H9 (cell line): ENCODE results near the gene HLTF. TPM values are rescaled to one million over a fixed set of nuclear protein-coding genes. Genes with fewer than 3 reads are reported as not detected.
A peak's percentile ranks its signal among the peaks of the same experiment; 100 is the strongest.

Source experiments
- DNase-seq: peaks from one replicate; pipeline ENCODE4 v3.0.0-alpha.2; 2017
- H2AFZ ChIP-seq: one replicate; pipeline ENCODE4 v1.6.1; 2013; ENCODE audit warnings: mild to moderate bottlenecking, low read length, control low read depth, moderate library complexity
- H2AK5ac ChIP-seq: 2 replicates; pipeline ENCODE4 v1.6.1; 2013; ENCODE audit warnings: low read length, control low read depth, mixed read lengths; ENCODE audit not compliant: insufficient read length
- H2BK120ac ChIP-seq: one replicate; pipeline ENCODE4 v1.6.1; 2013; ENCODE audit warnings: low read depth, mild to moderate bottlenecking, low read length, control low read depth, inconsistent platforms; ENCODE audit not compliant: poor library complexity, severe bottlenecking
- H2BK12ac ChIP-seq: 2 replicates; pipeline ENCODE4 v1.6.1; 2013; ENCODE audit warnings: low read length, control low read depth, mixed read lengths, low read depth; ENCODE audit not compliant: insufficient read length
- H2BK15ac ChIP-seq: 2 replicates; pipeline ENCODE4 v1.6.1; 2013; ENCODE audit warnings: low read depth, low read length, control low read depth
- H2BK20ac ChIP-seq: one replicate; pipeline ENCODE4 v1.6.1; 2013; ENCODE audit warnings: low read depth, mild to moderate bottlenecking, low read length, control low read depth, inconsistent platforms; ENCODE audit not compliant: poor library complexity, severe bottlenecking
- H2BK5ac ChIP-seq: 2 replicates; pipeline ENCODE4 v1.6.1; 2013; ENCODE audit warnings: low read length, control low read depth, mixed read lengths; ENCODE audit not compliant: insufficient read length
- H3K14ac ChIP-seq: 2 replicates; pipeline ENCODE4 v1.6.1; 2013; ENCODE audit warnings: low read length, control low read depth; ENCODE audit not compliant: insufficient read depth
- H3K18ac ChIP-seq: 2 replicates; pipeline ENCODE4 v1.6.1; 2013; ENCODE audit warnings: low read depth, mild to moderate bottlenecking, mixed read lengths, low read length, control low read depth; ENCODE audit not compliant: insufficient read length
- H3K23ac ChIP-seq: 2 replicates; pipeline ENCODE4 v1.6.1; 2013; ENCODE audit warnings: low read length, control low read depth, mixed read lengths, low read depth; ENCODE audit not compliant: insufficient read length
- H3K23me2 ChIP-seq: 2 replicates; pipeline ENCODE4 v1.6.1; 2013; ENCODE audit warnings: low read depth, mild to moderate bottlenecking, mixed read lengths, low read length, control low read depth; ENCODE audit not compliant: insufficient read length, poor library complexity, severe bottlenecking
- H3K27ac ChIP-seq: 2 replicates; pipeline ENCODE4 v1.5.1; 2013; ENCODE audit warnings: low read length, control low read depth, mixed read lengths, low read depth; ENCODE audit not compliant: insufficient read length
- H3K27me3 ChIP-seq: 2 replicates; pipeline ENCODE4 v1.6.1; 2013; ENCODE audit warnings: low read length, control low read depth, inconsistent platforms; ENCODE audit not compliant: insufficient read depth
- H3K4ac ChIP-seq: 2 replicates; pipeline ENCODE4 v1.6.1; 2013; ENCODE audit warnings: low read depth, mild to moderate bottlenecking, control low read depth, inconsistent platforms, low read length, moderate library complexity
- H3K4me1 ChIP-seq: 2 replicates; pipeline ENCODE4 v1.6.1; 2013; ENCODE audit warnings: low read length, control low read depth, inconsistent platforms; ENCODE audit not compliant: insufficient read depth
- H3K4me2 ChIP-seq: 2 replicates; pipeline ENCODE4 v1.6.1; 2013; ENCODE audit warnings: low read length, control low read depth, mixed read lengths; ENCODE audit not compliant: insufficient read length, insufficient read depth
- H3K56ac ChIP-seq: 2 replicates; pipeline ENCODE4 v1.6.1; 2013; ENCODE audit warnings: low read depth, mild to moderate bottlenecking, mixed read lengths, low read length, control low read depth; ENCODE audit not compliant: insufficient read length
- H3K79me1 ChIP-seq: 2 replicates; pipeline ENCODE4 v1.6.1; 2013; ENCODE audit warnings: low read depth, mild to moderate bottlenecking, moderate library complexity, low read length, control low read depth, inconsistent platforms; ENCODE audit not compliant: insufficient read depth, poor library complexity, severe bottlenecking
- H3K79me2 ChIP-seq: 2 replicates; pipeline ENCODE4 v1.6.1; 2013; ENCODE audit warnings: low read length, control low read depth, inconsistent platforms; ENCODE audit not compliant: insufficient read depth
- H3K9ac ChIP-seq: 2 replicates; pipeline ENCODE4 v1.6.1; 2013; ENCODE audit warnings: low read length, control low read depth, mixed read lengths; ENCODE audit not compliant: insufficient read length; ENCODE audit errors: extremely low read depth
- H3K9me3 ChIP-seq: one replicate; pipeline ENCODE4 v1.6.1; 2013; ENCODE audit warnings: low read depth, low read length, inconsistent platforms; ENCODE audit not compliant: control insufficient read depth
- H3T11ph ChIP-seq: one replicate; pipeline ENCODE4 v1.6.1; 2013; ENCODE audit warnings: mild to moderate bottlenecking, low read length, control low read depth, inconsistent platforms
- H4K20me1 ChIP-seq: one replicate; pipeline ENCODE4 v1.6.1; 2013; ENCODE audit not compliant: control insufficient read depth, insufficient read length, insufficient read depth
- H4K5ac ChIP-seq: 2 replicates; pipeline ENCODE4 v1.6.1; 2013; ENCODE audit warnings: low read depth, mild to moderate bottlenecking, mixed read lengths, low read length, control low read depth; ENCODE audit not compliant: insufficient read length
- H4K8ac ChIP-seq: replicated peaks from 2 replicates; pipeline ENCODE4 v1.6.1; 2013; ENCODE audit warnings: low read length, control low read depth, mixed read lengths, low read depth; ENCODE audit not compliant: insufficient read length
- H4K91ac ChIP-seq: 2 replicates; pipeline ENCODE4 v1.6.1; 2013; ENCODE audit warnings: low read depth, mild to moderate bottlenecking, moderate library complexity, mixed read lengths, low read length, control low read depth; ENCODE audit not compliant: insufficient read length
- H3K27ac Mint-ChIP-seq, 3 experiments: 2 replicates in 2 of 3; 3 replicates in 1 of 3; pipeline ENCODE4 v1.8.0; 2020 to 2021; ENCODE audit warnings: mixed read lengths in 3 of 3, mild to moderate bottlenecking in 1 of 3, moderate library complexity in 1 of 3
- H3K27me3 Mint-ChIP-seq: 2 replicates; pipeline ENCODE4 v1.8.0; 2021; ENCODE audit warnings: low read depth, mild to moderate bottlenecking, moderate library complexity, mixed read lengths
- H3K36me3 Mint-ChIP-seq, 3 experiments: 2 replicates in 2 of 3; 3 replicates in 1 of 3; pipeline ENCODE4 v1.8.0; 2020 to 2021; ENCODE audit warnings: low read depth in 3 of 3, mixed read lengths in 3 of 3; ENCODE audit not compliant: insufficient read depth in 1 of 3
- H3K4me1 Mint-ChIP-seq, 2 experiments: 2 replicates each; pipeline ENCODE4 v1.8.0; 2020; ENCODE audit warnings: mixed read lengths in 2 of 2
- H3K4me3 Mint-ChIP-seq, 2 experiments: 2 replicates in 1 of 2; 3 replicates in 1 of 2; pipeline ENCODE4 v1.8.0; 2020 to 2021; ENCODE audit warnings: mild to moderate bottlenecking in 2 of 2, mixed read lengths in 2 of 2, moderate library complexity in 1 of 2
- H3K9me3 Mint-ChIP-seq, 2 experiments: 2 replicates in 1 of 2; 3 replicates in 1 of 2; pipeline ENCODE4 v1.8.0; 2020; ENCODE audit warnings: mild to moderate bottlenecking in 2 of 2, mixed read lengths in 2 of 2, moderate library complexity in 1 of 2
- WGBS: extraction: QIAGEN DNeasy Blood & Tissue Kit; methylation state at CpG from one replicate; pipeline ENCODE4 v1.1.7; 2013; ENCODE audit warnings: missing lambda C conversion rate, low lambda C conversion rate, mixed read lengths; ENCODE audit not compliant: insufficient read length; ENCODE audit errors: extremely low coverage; 5-methylcytosine and 5-hydroxymethylcytosine counted together
- total RNA-seq: library from RNA; stranded (reverse); gene quantifications from 2 replicates; pipeline ENCODE4 v1.2.1, GENCODE V29; 2021
- TF ChIP-seq, protein P1 (sequence below): fragments of 200-600 bp; sonication (generic); conservative IDR thresholded peaks from 3 replicates; pipeline ENCODE4 v1.8.0; 2021; ENCODE audit warnings: antibody characterized with exemption, mild to moderate bottlenecking

The HLTF gene
- total RNA-seq, 1 experiment from 2014 or later: 41.5 TPM

DNA sequence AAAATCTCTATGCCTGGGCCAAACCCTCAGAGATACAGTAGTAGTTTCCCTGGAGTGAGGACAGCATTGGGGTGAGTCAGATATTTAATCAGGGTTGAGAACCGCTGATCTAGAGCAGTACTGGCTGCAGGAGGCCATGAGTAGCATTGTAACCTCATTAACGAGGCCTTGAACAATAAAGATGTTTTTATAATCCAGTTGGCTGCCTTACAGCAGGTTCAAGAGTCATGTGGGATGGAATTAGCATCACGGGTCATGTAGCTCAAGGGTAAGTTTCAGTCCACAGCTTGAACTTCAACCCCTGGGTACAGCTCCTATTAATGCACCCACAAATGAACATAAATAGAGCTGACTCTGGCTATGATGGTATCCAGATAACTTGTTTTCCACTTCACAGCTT lies 48.2 kb upstream of the HLTF start:
- Histone ChIP-seq H3K27ac (no peak overlapping the region), H3K56ac (no peak overlapping the region), H2AK5ac (no peak overlapping the region), H4K91ac (no peak overlapping the region), H3K23ac (no peak overlapping the region), H3K9me3 (no peaks in the 10 kb centered on the region), H4K20me1 (no peaks in the 10 kb centered on the region), H2BK20ac (no peak overlapping the region), H2BK12ac (no peak overlapping the region), H3K4ac (no peak overlapping the region), H3K9ac (no peak overlapping the region), H4K8ac (no peak overlapping the region), H2BK15ac (no peak overlapping the region), H3K18ac (no peak overlapping the region), H2BK5ac (no peak overlapping the region), H3K79me2 (peaks cover 2% of the 10 kb centered on the region; the same call in 1 of the 2 replicates), H3K4me1 (peaks cover 3% of the 10 kb centered on the region; the same call in 1 of the 2 replicates), H3K4me2 (no peak overlapping the region), H3T11ph (no peak overlapping the region), H2AFZ (no peak overlapping the region), H2BK120ac (no peak overlapping the region), H3K79me1 (peaks cover 4% of the 10 kb centered on the region), H3K27me3 (no peaks in the 10 kb centered on the region), H4K5ac (no peak overlapping the region), H3K14ac (no peak overlapping the region), H3K23me2 (no peaks in the 10 kb centered on the region)
- TF ChIP-seq, protein P1, sequence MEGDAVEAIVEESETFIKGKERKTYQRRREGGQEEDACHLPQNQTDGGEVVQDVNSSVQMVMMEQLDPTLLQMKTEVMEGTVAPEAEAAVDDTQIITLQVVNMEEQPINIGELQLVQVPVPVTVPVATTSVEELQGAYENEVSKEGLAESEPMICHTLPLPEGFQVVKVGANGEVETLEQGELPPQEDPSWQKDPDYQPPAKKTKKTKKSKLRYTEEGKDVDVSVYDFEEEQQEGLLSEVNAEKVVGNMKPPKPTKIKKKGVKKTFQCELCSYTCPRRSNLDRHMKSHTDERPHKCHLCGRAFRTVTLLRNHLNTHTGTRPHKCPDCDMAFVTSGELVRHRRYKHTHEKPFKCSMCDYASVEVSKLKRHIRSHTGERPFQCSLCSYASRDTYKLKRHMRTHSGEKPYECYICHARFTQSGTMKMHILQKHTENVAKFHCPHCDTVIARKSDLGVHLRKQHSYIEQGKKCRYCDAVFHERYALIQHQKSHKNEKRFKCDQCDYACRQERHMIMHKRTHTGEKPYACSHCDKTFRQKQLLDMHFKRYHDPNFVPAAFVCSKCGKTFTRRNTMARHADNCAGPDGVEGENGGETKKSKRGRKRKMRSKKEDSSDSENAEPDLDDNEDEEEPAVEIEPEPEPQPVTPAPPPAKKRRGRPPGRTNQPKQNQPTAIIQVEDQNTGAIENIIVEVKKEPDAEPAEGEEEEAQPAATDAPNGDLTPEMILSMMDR: no peak
- H3K9me3 Mint-ChIP-seq: no peaks in the 10 kb centered on the region
- WGBS: no CpG with 5 or more reads among the region's 3 CpGs
- peaks cover 0 to 32% (median 17%) of the 10 kb centered on the region in 3 experiments; a peak in 6 of 7 replicates for H3K36me3 Mint-ChIP-seq
- H3K4me1 Mint-ChIP-seq: peaks cover 56% of the 10 kb centered on the region in 2 experiments
- H3K4me3 Mint-ChIP-seq: no peak overlapping the region
- no peak for DNase-seq
- no peaks in the 10 kb centered on the region for H3K27me3 Mint-ChIP-seq
- H3K27ac Mint-ChIP-seq: peak overlapping the region in 1 of 3 experiments; percentile 73; a peak in 3 of 7 replicates
